Peyer's patch (tissue), 4 donors: ENCODE measurements around the gene PDE4D. TPM values are rescaled to one million over a fixed set of nuclear protein-coding genes. Genes with fewer than 3 reads are reported as not detected.

ENCODE experiments used
- DNase-seq, 3 donors: peaks; one replicate each; pipeline ENCODE4 v3.0.0-alpha.2; 2017 to 2019
- H3K27ac ChIP-seq, 4 donors: fragments of 200-600 bp; sonication (generic); one replicate each; pipeline ENCODE4 v1.5.1; 2016 to 2019
- H3K27me3 ChIP-seq, 2 donors: fragments of 200-600 bp; sonication (generic); one replicate each; pipeline ENCODE4 v1.5.1; 2019
- H3K36me3 ChIP-seq, 3 donors: fragments of 200-600 bp; sonication (generic); one replicate each; pipeline ENCODE4 v1.5.1; 2016 to 2019
- H3K4me1 ChIP-seq, 4 donors: fragments of 200-600 bp; sonication (generic); one replicate each; pipeline ENCODE4 v1.5.1; 2016 to 2019
- H3K4me3 ChIP-seq, 4 donors: fragments of 200-600 bp; sonication (generic); 1 replicate in 3 of 4; 2 replicates in 1 of 4; pipeline ENCODE4 v1.5.1; 2016 to 2019; ENCODE audit warnings: mild to moderate bottlenecking in 1 of 4
- H3K9me3 ChIP-seq, 4 donors: fragments of 200-600 bp; sonication (generic); one replicate each; pipeline ENCODE4 v1.5.1; 2016 to 2019; ENCODE audit warnings: mild to moderate bottlenecking in 1 of 4
- POLR2A ChIP-seq, 2 donors: fragments of 450-650 bp; IDR thresholded peaks; one replicate each; pipeline ENCODE4 v1.5.1; 2017; ENCODE audit warnings: antibody characterized with exemption in 2 of 2, mild to moderate bottlenecking in 2 of 2, moderate library complexity in 2 of 2
- total RNA-seq, 4 donors: library from RNA; depleted of rRNA; stranded (reverse); fragments of >200 nt; gene quantifications; one replicate each; pipeline ENCODE4 v1.1.0, GENCODE V29; 2016
- TF ChIP-seq, protein P1 (sequence below), 6 experiments: fragments of 450-650 bp in 4 of 6; fragments of 200-600 bp in 2 of 6; sonication (generic) in 1 of 6; IDR thresholded peaks; one replicate each; pipeline ENCODE4 v1.5.1; 2017 to 2019; ENCODE audit warnings: antibody characterized with exemption in 6 of 6, mild to moderate bottlenecking in 3 of 6, moderate library complexity in 1 of 6

The PDE4D gene
- total RNA-seq, 4 donors from 2014 or later: 19.8 to 89.1 (median 43.9) TPM

DNA sequence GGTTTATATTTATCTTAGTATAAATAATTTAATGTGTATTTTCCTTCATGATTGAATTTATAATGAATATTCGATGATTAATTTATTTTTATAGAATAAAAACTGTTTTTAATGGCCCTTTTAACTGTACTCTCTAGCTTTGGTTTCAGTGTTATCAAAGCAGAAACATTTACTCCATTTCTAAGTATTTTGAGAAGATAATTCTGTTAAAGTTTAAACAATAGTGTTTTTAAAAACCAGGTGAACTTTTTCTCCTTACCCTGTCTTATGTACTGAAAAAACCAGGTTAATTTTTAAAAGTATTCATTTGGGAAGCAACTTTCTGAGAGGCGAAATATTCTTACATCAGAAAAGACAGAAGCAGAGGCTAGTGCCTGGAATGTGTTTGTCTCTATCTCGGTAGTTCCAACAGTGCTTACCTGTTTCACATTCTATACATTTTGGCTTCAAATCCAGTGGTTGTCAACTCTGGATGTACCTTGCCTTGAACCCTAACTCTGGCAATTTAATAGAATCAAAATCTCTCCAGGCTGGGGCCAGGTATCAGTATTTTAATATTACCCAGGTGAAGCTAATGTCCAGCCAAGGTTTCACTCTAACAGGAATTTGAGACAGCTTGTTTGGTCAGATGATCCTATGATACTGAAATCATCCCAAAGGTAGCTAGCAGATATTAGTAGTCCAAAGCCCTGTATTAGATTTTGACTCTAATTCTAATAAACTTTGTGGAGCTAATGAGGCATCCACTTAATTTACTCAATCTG lies 434.4 kb downstream of the PDE4D start:
- Histone ChIP-seq H3K4me3 (no peak overlapping the region), H3K27me3 (no peaks in the 10 kb centered on the region), H3K4me1 (no peaks in the 10 kb centered on the region), H3K36me3 (no peaks in the 10 kb centered on the region), H3K27ac (no peak overlapping the region), H3K9me3 (no peaks in the 10 kb centered on the region)
- no peak for DNase-seq
- TF ChIP-seq, protein P1, sequence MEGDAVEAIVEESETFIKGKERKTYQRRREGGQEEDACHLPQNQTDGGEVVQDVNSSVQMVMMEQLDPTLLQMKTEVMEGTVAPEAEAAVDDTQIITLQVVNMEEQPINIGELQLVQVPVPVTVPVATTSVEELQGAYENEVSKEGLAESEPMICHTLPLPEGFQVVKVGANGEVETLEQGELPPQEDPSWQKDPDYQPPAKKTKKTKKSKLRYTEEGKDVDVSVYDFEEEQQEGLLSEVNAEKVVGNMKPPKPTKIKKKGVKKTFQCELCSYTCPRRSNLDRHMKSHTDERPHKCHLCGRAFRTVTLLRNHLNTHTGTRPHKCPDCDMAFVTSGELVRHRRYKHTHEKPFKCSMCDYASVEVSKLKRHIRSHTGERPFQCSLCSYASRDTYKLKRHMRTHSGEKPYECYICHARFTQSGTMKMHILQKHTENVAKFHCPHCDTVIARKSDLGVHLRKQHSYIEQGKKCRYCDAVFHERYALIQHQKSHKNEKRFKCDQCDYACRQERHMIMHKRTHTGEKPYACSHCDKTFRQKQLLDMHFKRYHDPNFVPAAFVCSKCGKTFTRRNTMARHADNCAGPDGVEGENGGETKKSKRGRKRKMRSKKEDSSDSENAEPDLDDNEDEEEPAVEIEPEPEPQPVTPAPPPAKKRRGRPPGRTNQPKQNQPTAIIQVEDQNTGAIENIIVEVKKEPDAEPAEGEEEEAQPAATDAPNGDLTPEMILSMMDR (IDR thresholded peaks at IDR 0.05): no peak
- TF ChIP-seq POLR2A (IDR thresholded peaks at IDR 0.05): no peak

DNA sequence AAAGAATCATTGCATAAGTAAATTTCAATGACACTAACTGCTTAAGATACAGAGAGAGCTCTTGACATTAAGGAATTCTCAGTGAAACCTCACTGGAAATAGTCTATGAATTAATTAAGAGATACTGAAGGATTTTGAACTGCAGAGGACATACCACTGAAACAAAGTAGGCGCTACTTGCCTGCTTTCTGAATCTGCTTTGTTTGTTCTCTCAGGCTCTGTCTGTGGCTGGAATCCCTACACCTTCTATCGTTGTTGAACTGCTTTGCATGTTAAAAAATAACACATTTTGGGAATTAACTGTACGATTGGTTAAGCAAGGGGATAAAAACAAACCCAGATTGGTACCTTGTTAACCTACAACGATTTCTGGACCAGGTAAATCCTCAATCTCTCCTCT lies 435.2 kb downstream of the PDE4D start:
- TF ChIP-seq POLR2A (IDR thresholded peaks at IDR 0.05): no peak
- TF ChIP-seq, protein P1 (IDR thresholded peaks at IDR 0.05): no peak
- H3K27me3 ChIP-seq: no peaks in the 10 kb centered on the region
- no peak overlapping the region for H3K27ac ChIP-seq
- H3K4me1 ChIP-seq: no peaks in the 10 kb centered on the region
- no peaks in the 10 kb centered on the region for H3K9me3 ChIP-seq
- H3K36me3 ChIP-seq: no peaks in the 10 kb centered on the region
- H3K4me3 ChIP-seq: no peak overlapping the region
- DNase-seq: no peak

DNA sequence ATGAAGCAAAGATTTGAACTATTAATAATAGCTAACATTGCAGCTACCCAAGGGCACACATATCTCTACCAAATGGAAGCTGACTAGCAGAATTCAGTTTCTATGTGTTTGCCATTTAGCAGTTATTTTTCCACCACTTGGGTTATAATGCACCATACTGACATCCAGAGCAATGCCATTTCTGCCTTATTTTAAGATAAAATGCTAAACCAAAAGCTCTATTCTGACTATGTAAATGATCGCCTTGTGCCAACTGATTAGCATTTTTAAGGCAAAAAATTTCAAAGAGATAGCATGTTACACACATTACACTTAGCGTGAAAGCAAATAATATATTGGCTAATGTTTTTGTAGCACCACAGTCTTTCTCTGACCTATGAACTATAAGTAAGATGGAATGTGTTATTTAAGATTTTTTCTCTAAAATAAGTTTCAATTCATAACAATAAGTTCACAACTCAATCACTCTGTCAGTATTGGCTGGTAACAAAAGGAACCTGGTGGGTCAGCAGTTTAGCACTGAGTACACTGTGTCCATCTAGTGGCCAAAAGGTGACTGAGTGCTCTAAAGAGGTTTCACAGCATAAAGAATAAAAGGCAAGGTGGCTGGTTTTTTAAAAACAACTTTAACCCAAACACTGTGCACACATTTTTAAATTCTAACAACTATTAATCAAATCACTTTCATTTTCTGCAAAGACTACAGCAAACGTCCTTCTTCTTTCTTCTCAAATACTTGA lies 443.5 kb downstream of the PDE4D start:
- no peaks in the 10 kb centered on the region for H3K4me1 ChIP-seq

DNA sequence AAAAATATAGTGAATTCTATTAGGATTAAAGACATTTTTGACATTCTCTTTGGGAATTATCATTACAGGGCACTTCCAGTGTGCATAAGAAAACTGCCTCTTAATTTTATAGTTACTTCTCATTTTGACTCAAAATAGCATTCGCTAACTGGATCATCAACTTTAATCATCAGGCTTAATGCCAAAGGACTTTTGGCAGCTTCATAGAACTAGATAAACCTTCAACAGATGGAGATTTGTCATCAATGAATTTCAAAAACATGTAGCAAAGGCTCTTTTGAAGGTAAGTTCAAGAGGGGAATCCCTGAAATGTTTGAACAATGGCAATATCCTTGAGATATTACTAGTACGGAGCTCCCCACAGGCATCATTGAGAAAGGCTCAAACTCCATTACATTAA lies 447.2 kb downstream of the PDE4D start:
- DNase-seq: no peak
- Histone ChIP-seq H3K9me3 (no peaks in the 10 kb centered on the region), H3K27me3 (no peaks in the 10 kb centered on the region), H3K4me3 (no peak overlapping the region), H3K27ac (no peak overlapping the region), H3K36me3 (no peaks in the 10 kb centered on the region), H3K4me1 (no peaks in the 10 kb centered on the region)
- TF ChIP-seq POLR2A (IDR thresholded peaks at IDR 0.05): no peak
- TF ChIP-seq, protein P1 (IDR thresholded peaks at IDR 0.05): no peak

More for the DNA sequence above, 443.5 kb downstream of the PDE4D start:
- no peaks in the 10 kb centered on the region for H3K27me3 ChIP-seq
- no peak for DNase-seq
- H3K27ac ChIP-seq: no peak overlapping the region
- no peaks in the 10 kb centered on the region for H3K36me3 ChIP-seq
- H3K9me3 ChIP-seq: no peaks in the 10 kb centered on the region
- H3K4me3 ChIP-seq: no peak overlapping the region
- TF ChIP-seq, protein P1 (IDR thresholded peaks at IDR 0.05): peak in 3 of 6 experiments; percentile 46 to 60 (median 51)
- no peak for TF ChIP-seq POLR2A (IDR thresholded peaks at IDR 0.05)

DNA sequence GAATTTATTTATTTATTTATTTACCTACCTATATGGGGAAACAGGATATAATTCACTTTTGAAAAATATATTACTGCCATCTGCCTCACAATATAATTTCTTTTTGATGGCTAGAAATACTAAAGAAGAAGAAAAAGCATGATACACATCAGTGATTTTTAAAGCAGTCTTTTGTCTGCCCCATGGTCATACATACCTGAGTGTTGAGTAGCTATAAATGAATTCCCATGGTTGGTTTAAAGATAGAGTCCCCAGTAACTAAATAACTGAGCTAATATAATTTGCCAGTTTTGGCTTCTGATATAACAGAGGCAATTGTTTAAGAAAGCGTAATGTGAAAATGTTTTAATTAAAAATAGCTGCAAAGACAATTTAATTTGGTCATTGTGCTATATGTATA lies 447.8 kb downstream of the PDE4D start:
- DNase-seq: no peak
- no peaks in the 10 kb centered on the region for H3K36me3 ChIP-seq
- no peak overlapping the region for H3K27ac ChIP-seq
- no peaks in the 10 kb centered on the region for H3K4me1 ChIP-seq
- H3K4me3 ChIP-seq: no peak overlapping the region
- H3K27me3 ChIP-seq: no peaks in the 10 kb centered on the region
- TF ChIP-seq POLR2A (IDR thresholded peaks at IDR 0.05): no peak
- TF ChIP-seq, protein P1 (IDR thresholded peaks at IDR 0.05): no peak
- no peaks in the 10 kb centered on the region for H3K9me3 ChIP-seq
